Body of pancreas (tissue), 4 donors: ENCODE data around the gene FHL2.

Source experiments
- POLR2A ChIP-seq, 3 donors: fragments of 450-650 bp; IDR thresholded peaks; one replicate each; pipeline ENCODE4 v1.6.1; 2016; ENCODE audit warnings: antibody characterized with exemption in 3 of 3, mild to moderate bottlenecking in 2 of 3
- TF ChIP-seq, protein P1 (sequence below), 7 experiments: fragments of 450-650 bp in 4 of 7; fragments of 200-600 bp in 3 of 7; sonication (generic) in 3 of 7; IDR thresholded peaks; one replicate each; pipeline ENCODE4 v1.5.1; 2016 to 2019; ENCODE audit warnings: antibody characterized with exemption in 7 of 7

DNA sequence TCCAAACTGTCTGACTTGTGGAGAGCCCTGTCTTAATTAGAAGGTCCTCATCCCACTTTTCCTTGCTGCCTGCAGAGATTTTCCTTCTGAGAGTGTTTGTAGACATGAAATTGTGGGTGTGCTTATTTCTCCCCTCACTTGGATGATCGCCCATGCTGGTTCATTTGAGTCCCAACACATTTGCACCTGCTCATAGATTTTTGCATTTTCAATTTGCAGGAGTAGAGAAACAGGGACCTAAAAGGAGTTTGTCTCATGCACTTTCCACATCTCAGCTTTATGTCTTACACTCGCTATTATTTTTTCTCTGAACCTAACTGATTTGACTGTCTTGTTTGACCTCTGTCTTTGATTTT, 33.2 kb upstream of the FHL2 start:
- TF ChIP-seq, protein P1, sequence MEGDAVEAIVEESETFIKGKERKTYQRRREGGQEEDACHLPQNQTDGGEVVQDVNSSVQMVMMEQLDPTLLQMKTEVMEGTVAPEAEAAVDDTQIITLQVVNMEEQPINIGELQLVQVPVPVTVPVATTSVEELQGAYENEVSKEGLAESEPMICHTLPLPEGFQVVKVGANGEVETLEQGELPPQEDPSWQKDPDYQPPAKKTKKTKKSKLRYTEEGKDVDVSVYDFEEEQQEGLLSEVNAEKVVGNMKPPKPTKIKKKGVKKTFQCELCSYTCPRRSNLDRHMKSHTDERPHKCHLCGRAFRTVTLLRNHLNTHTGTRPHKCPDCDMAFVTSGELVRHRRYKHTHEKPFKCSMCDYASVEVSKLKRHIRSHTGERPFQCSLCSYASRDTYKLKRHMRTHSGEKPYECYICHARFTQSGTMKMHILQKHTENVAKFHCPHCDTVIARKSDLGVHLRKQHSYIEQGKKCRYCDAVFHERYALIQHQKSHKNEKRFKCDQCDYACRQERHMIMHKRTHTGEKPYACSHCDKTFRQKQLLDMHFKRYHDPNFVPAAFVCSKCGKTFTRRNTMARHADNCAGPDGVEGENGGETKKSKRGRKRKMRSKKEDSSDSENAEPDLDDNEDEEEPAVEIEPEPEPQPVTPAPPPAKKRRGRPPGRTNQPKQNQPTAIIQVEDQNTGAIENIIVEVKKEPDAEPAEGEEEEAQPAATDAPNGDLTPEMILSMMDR (IDR thresholded peaks at IDR 0.05): no peak
- no peak for TF ChIP-seq POLR2A (IDR thresholded peaks at IDR 0.05)
